ENCODE results near the gene SLC39A3.

- TF ChIP-seq E2F6 (IDR thresholded peaks at IDR 0.05) (no peak), EZH2 (IDR thresholded peaks at IDR 0.05; ENCODE audit: low read depth, low read length, severe bottlenecking) (no peak), RFX5 (IDR thresholded peaks at IDR 0.05; ENCODE audit: borderline replicate concordance, low read depth, low read length) (no peak), SIN3A (conservative IDR thresholded peaks at IDR 0.05 in 1 of 2, IDR thresholded peaks at IDR 0.05 in 1 of 2; ENCODE audit: low read depth in 1 of 2, low read length in 2 of 2) (no peak)
Observed at GRCh38 chr19:2724148-2724557, 15.7 kb downstream of the SLC39A3 start.

Measured in H1 (cell line).